Measurements from ENCODE around the gene EXOC5.
A peak's percentile ranks its signal among the peaks of the same experiment; 100 is the strongest.
"Not testable (repeated sequence)": the region's sequence is repeated elsewhere in the genome, so short reads cannot be mapped to it uniquely, and the experiment has no call there.

Gene EXOC5

GRCh38 chr14:57258221-57258620 lies 10.5 kb downstream of the EXOC5 start:
- not testable (repeated sequence) for DNase-seq

DNA sequence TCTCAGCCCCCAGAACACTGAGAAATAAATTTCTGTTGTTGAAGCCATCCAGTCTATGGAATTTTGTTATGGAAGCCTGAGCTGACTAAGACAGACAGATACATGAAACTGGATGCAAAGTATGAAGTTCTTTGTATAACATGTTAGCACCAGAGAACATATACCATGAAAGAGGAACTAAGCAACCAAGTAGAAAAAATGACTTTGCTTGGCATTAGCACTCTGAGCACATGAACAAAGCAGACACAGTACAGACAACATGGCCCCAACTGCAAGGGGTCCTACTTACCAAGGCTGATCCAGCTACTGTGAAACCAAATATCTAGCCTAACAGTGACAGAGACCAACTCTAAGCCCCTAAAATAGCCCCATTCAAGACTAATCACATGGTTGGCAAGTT lies 13.8 kb downstream of the EXOC5 start:
- no peak for DNase-seq

GRCh38 chr14:57246933-57247657 lies 21.6 kb downstream of the EXOC5 start:
- no peak for DNase-seq

- no peak for DNase-seq
These were observed 22.8 kb downstream of the EXOC5 start for GRCh38 chr14:57245941-57246340.

DNA sequence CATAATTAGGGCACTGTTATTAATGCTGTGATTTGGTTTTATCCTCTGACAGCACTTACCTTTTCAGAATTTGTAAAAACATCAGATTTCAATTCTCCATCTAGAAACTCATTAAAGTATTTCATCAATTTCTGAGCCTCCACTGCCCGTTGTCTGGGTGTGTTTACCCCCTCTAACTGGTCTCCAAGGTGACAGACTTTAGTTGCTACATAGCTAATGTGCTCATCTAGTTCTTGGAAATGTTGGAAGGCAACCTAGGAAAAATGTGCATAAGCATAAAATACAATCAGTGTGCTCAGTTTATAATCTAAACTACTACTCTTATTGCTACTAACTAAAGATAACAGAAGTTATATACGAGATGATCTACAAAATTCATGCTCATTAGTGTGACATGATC lies 24.6 kb downstream of the EXOC5 start:
- no peak for DNase-seq

GRCh38 chr14:57243320-57243719 lies 25.4 kb downstream of the EXOC5 start:
- no peak for DNase-seq

DNA sequence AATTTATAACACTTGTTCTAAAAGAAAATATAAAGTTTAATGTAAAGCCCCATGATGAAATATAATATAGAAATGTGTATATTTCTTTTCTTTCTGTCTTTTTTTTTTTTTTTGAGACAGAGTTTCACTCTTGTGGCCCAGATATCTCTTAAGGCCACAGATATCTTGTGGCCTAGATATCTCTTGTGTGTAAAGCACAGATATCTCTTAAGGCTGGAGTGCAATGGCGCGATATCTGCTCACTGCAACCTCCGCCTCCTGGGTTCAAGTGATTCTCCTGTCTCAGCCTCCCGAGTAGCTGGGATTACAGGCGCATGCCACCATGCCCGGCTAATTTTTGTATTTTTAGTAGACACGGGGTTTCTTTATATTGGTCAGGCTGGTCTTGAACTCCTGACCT lies 28.6 kb downstream of the EXOC5 start:
- DNase-seq: not testable (repeated sequence)

- peak; percentile 52 to 73 (median 68) for DNase-seq
These were observed 36.7 kb downstream of the EXOC5 start for GRCh38 chr14:57232006-57232405.

DNA sequence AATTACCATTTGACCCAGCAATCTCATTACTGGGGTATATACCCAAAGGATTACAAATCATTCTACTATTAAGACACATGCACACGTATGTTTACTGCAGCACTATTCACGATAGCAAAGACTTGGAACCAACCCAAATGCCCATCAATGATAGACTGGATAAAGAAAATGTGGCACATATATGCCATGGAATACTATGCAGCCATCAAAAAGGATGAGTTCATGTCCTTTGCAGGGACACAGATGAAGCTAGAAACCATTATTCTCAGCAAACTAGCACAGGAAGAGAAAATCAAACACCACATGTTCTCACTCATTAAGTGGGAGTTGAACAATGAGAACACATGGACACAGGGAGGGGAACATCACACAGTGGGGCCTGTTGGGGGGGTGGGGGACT lies 40.4 kb downstream of the EXOC5 start:
- not testable (repeated sequence) for DNase-seq

GRCh38 chr14:57227083-57227482 lies 41.6 kb downstream of the EXOC5 start:
- peak in 2 of 3 donors; percentile 26 to 31 for DNase-seq

DNA sequence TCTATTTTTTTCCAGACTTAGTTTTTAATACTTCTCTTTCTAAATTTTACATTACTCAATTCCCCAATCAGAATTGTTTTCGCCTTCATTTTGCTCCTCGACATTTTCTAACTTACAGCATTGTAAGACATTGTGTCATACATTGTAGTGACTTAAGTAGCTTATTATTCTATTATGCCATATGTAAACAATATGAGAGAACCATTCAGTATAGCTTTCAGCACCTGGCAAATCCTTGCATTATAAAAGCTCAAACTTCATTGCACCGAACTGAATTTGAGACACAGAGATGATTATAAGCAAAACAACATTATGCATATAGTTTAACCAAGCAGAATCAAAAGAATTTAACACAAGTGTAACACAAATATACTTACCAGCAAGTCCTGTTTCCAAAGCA lies 46.8 kb downstream of the EXOC5 start:
- DNase-seq: no peak

DNA sequence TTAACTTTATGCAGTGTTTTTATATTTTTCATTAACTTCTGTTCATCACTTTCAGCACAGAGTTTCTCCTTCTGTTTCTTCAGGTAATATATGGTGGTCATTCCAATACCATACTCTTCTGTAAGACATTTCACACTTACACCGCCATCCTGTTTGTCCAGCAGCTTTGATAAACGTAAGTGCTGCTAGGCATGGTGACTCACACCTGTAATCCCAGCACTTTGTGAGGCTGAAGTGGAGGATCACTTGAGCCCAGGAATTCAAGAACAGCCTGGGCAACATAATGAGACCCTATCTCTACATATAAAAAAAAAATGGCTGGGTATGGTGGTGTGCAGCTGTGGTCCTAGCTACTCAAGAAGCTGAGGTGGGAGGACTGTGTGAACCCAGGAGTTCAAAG lies 55.8 kb downstream of the EXOC5 start:
- no peak for DNase-seq

GRCh38 chr14:57209561-57209960 lies 59.1 kb downstream of the EXOC5 start:
- no peak for DNase-seq

DNA sequence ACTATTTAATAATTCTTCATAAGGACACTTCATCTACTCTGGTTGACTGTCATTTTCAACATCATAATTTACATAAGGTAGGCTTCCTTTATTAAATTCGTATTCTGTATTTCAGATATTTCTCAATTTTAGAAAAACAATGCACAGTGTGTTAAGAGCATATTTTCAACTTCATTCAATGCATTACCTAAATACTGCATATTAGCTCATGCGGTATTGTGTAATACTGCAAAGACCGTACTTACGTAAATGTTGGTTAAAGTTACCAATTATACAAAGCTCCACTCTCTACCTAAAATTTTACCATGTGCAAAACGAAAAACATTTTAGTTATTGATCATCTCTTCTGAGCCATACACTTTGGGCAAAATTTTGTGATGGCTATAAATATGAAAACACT lies 62.8 kb downstream of the EXOC5 start:
- peak; percentile 15 to 53 (median 52) for DNase-seq

DNA sequence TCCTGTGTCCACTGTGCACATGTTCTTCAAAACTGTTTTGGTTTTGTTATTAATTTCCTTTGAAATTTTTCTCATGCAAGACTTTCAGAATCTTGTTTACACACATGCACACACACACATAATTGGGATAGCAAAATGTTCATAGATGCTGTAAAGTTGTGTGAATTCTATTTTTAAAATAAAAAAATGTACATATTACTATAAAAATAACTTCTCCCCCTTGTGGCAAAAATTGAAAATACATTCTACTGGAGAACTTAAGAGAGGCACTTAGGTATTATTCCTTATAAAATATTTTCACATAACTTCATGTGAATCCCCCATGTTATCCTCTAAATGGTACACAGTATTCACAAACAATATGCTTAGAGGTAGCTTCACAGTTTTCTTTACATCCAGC lies 66.0 kb downstream of the EXOC5 start:
- not testable (repeated sequence) for DNase-seq

DNA sequence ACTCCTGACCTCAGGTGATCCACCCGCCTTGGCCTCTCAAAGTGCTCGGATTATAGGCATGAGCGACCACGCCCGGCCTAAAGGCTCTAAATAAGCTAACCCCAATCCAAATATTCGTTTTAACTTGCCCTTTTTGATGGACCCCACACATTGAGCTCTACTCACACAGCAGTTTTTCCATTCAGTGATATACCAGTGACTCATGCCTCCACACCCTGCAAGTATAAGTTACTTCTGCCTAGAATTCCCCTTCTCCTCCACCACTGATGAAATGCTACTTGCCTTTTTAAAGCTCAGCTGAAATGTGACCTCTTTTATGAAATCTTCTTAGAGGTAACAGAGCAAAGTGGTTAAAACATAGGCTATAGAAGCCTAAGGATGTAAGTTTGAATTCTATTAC lies 68.8 kb downstream of the EXOC5 start:
- DNase-seq: peak; percentile 70 to 81 (median 76)

GRCh38 chr14:57189070-57189469 lies 79.6 kb downstream of the EXOC5 start:
- DNase-seq: no peak

DNA sequence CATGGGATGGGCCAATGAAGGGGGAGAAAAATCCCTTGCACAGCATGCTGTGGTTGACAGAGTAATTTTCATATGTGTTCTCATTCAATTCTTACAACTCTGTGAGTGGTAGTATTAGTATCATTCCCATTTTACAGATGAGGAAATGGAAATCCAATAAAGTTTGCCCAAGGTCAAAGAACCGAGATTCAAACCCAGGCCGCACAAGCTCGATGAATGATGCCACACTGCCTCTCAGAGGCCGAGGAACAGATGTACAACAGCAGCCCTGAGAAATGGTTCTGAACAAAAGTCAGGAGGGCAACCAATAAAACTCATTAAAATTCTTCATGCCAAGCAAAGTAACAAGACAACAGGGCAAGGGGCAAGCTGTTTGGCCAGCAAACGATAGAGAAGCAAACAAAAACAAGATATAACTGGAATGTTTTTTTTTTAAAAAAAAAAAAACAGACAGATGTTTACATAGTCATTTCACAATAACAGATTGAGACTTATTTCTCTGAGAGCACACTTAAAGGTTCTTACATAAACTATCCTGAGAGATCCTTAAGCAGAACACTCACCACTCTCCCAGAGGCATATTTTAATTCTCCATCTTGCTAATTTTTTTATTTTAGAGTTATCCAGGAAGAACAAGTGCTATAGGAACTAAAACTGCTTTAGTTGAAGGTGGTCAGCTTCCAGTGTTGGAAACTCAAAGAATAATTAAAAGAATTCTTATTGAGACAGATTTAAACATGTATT lies 85.8 kb downstream of the EXOC5 start:
- no peak for DNase-seq

GRCh38 chr14:57179273-57179672 lies 89.4 kb downstream of the EXOC5 start:
- no peak for DNase-seq

GRCh38 chr14:57174466-57174865 lies 94.2 kb downstream of the EXOC5 start:
- no peak for DNase-seq

DNA sequence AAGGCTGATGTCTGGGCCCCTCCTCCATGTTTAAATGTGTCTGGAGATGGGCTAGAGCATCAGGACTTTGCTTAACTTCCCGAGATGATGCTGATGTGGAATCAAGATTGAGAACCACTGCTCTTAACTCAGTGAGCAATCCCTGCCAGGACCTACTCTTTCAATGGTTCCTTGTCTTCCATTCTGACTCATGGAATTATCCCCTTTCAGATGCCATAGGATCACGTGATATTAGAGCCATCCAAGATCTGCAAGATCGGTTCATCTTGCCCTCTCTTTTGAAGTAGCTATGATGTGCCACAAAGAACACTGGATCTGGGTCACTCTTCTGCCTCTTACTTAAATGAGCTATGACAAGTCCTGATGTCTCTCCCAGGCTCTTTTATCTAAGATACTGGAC lies 96.8 kb downstream of the EXOC5 start:
- no peak for DNase-seq

DNA sequence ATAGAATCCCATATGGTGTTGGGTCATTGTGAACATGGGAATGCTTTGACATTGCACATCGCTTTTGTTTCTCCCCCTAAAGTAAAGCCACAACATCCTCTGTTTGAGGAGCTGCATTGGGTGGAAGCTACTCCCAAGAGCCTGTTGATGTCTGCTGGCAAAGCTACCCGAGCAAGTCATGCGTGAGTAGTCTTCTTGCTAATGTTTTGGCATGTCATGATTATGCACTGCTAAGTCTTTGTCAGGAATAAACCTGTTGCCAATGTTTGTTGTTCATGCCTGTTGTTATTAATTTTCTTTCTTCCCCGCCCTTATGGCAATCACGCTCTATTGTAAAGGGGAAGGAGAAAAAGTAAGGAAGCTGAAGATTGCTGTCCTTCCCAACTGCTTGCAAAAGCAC lies 97.3 kb downstream of the EXOC5 start:
- DNase-seq: no peak

DNA sequence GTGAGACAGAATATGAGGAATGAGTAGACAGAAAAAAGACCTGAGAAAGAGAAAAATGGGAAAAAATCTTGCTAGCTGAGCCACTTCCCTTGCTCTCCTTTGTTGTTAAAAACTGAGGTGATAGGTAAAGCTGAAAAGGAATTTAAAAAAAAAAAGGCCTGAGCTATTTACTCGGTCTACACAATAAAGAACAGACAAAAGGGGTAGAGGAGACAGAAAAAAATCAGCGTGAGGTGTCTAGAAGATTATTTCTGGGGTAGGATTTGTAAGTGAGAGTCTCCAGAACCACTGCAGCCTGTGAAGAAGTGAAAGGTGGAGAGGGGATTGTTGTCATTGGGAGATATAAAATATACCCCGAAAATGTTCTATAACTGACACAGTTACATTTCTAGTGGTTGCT lies 98.8 kb downstream of the EXOC5 start:
- no peak for DNase-seq

- peak in 1 of 3 donors; percentile 1 for DNase-seq
These were observed 100.5 kb downstream of the EXOC5 start for GRCh38 chr14:57168138-57168679.
